CD4-positive, alpha-beta T cell (primary cell): ENCODE data around the gene BIN1. TPM values are rescaled to one million over a fixed set of nuclear protein-coding genes. Genes with fewer than 3 reads are reported as not detected.

Source experiments
- ATAC-seq: fragments of 200-7000 bp; cut with Tn5 transposase; one replicate; pipeline ENCODE4 v1.10.0; 2022; ENCODE audit warnings: mild to moderate bottlenecking; ENCODE audit not compliant: poor library complexity
- CTCF ChIA-PET: fragments of 350-600 bp; sonication (Branson Sonifier 250); formaldehyde crosslinking; loops from one replicate; lab custom pipeline; 2021; ENCODE audit warnings: antibody characterized with exemption, inconsistent platforms; lab: Charles Lee
- POLR2A ChIA-PET: fragments of 350-600 bp; sonication (Branson Sonifier 250); formaldehyde crosslinking; loops from one replicate; lab custom pipeline; 2021; ENCODE audit warnings: antibody characterized with exemption, inconsistent platforms; lab: Charles Lee
- DNase-seq, 14 experiments: peaks; one replicate each; pipeline ENCODE4 v3.0.0-alpha.2; 2013 to 2020; ENCODE audit warnings: mixed read lengths in 2 of 14
- H3K27ac ChIP-seq, 2 donors: one replicate each; pipeline versions ENCODE4 v1.5.1 to v1.7.0; 2013; ENCODE audit warnings: low read length in 2 of 2, low read depth in 1 of 2, mild to moderate bottlenecking in 1 of 2
- H3K27me3 ChIP-seq, 2 experiments: 1 replicate in 1 of 2; 2 replicates in 1 of 2; pipeline versions ENCODE4 v1.6.1 to v1.7.0; 2013; ENCODE audit warnings: low read length in 2 of 2, control low read depth in 1 of 2, mild to moderate bottlenecking in 1 of 2, moderate library complexity in 1 of 2; ENCODE audit not compliant: insufficient read depth in 2 of 2, control insufficient read depth in 1 of 2
- H3K36me3 ChIP-seq: one replicate; pipeline ENCODE4 v1.6.1; 2013; ENCODE audit warnings: low read length, control low read depth; ENCODE audit not compliant: insufficient read depth
- H3K4me1 ChIP-seq: one replicate; pipeline ENCODE4 v1.6.1; 2013; ENCODE audit warnings: low read length, control low read depth; ENCODE audit not compliant: insufficient read depth
- H3K4me3 ChIP-seq: one replicate; pipeline ENCODE4 v1.5.1; 2013; ENCODE audit warnings: mild to moderate bottlenecking, low read length, moderate library complexity
- H3K9me3 ChIP-seq, 2 experiments: 1 replicate in 1 of 2; 2 replicates in 1 of 2; pipeline versions ENCODE4 v1.6.1 to v1.7.0; 2013; ENCODE audit warnings: low read length in 2 of 2, mild to moderate bottlenecking in 2 of 2, control low read depth in 1 of 2, moderate library complexity in 1 of 2; ENCODE audit not compliant: control insufficient read depth in 1 of 2, insufficient read depth in 1 of 2
- H3K27ac Mint-ChIP-seq: one replicate; pipeline ENCODE4 v1.8.0; 2020; ENCODE audit warnings: mixed read lengths
- H3K27me3 Mint-ChIP-seq: one replicate; pipeline ENCODE4 v1.8.0; 2021; ENCODE audit warnings: mixed read lengths
- H3K36me3 Mint-ChIP-seq: one replicate; pipeline ENCODE4 v1.8.0; 2021; ENCODE audit warnings: low read depth, mixed read lengths
- H3K4me1 Mint-ChIP-seq: one replicate; pipeline ENCODE4 v1.8.0; 2021; ENCODE audit warnings: low read depth, mixed read lengths
- H3K4me3 Mint-ChIP-seq: one replicate; pipeline ENCODE4 v1.8.0; 2020; ENCODE audit warnings: mild to moderate bottlenecking, mixed read lengths
- H3K9me3 Mint-ChIP-seq: one replicate; pipeline ENCODE4 v1.8.0; 2020; ENCODE audit warnings: mixed read lengths
- CTCF ChIP-seq: fragments of 200-600 bp; IDR thresholded peaks from one replicate; pipeline ENCODE4 v1.8.0; 2022; ENCODE audit warnings: antibody characterized with exemption, mild to moderate bottlenecking
- intact Hi-C, 2 experiments: fragments of 100-400 bp; cut with DNase I in 1 of 2; cut with micrococcal nuclease in 1 of 2; formaldehyde crosslinking; loops; one replicate each; pipeline versions ENCODE4 v1.15.1 to v1.9.0; 2023 to 2025; cut with DNase I, micrococcal nuclease
- total RNA-seq, 174 experiments: library from RNA in 2 of 174; stranded (reverse) in 2 of 174; gene quantifications; one replicate each; pipeline ENCODE4 v1.2.3 and lab custom pipeline; 2021 to 2026

Gene BIN1
- total RNA-seq, 2 experiments from 2014 or later, result 98.8 to 104 TPM

GRCh38 chr2:127101048-127101611, 5.8 kb downstream of the BIN1 start:
- Histone ChIP-seq H3K27me3 (peaks cover 4 to 12% of the 10 kb centered on the region in 2 experiments), H3K27ac (no peak overlapping the region), H3K4me1 (peaks cover 9% of the 10 kb centered on the region), H3K9me3 (peaks cover 0 to 7% of the 10 kb centered on the region in 2 experiments), H3K4me3 (no peak overlapping the region), H3K36me3 (no peaks in the 10 kb centered on the region)
- no peaks in the 10 kb centered on the region for H3K9me3 Mint-ChIP-seq
- peaks cover 5% of the 10 kb centered on the region for H3K4me1 Mint-ChIP-seq
- peaks cover 7% of the 10 kb centered on the region for H3K27me3 Mint-ChIP-seq
- intact Hi-C loops, result no loop called here
- no peak for TF ChIP-seq CTCF
- ChIA-PET CTCF (no interaction called here), POLR2A (no interaction called here)
- no peak for DNase-seq
- no peak overlapping the region for H3K4me3 Mint-ChIP-seq
- no peak overlapping the region for H3K27ac Mint-ChIP-seq
- ATAC-seq, result no peak
- no peaks in the 10 kb centered on the region for H3K36me3 Mint-ChIP-seq

- Histone ChIP-seq H3K4me3 (no peak overlapping the region), H3K36me3 (no peaks in the 10 kb centered on the region), H3K4me1 (peaks cover 2% of the 10 kb centered on the region), H3K9me3 (no peaks in the 10 kb centered on the region), H3K27ac (no peak overlapping the region), H3K27me3 (peaks cover 0 to 6% of the 10 kb centered on the region in 2 experiments)
- H3K27ac Mint-ChIP-seq, result no peak overlapping the region
- ATAC-seq (no peak), DNase-seq (no peak)
- peaks cover 5% of the 10 kb centered on the region for H3K4me1 Mint-ChIP-seq
- TF ChIP-seq CTCF, result no peak
- no peaks in the 10 kb centered on the region for H3K9me3 Mint-ChIP-seq
- no peak overlapping the region for H3K4me3 Mint-ChIP-seq
- H3K27me3 Mint-ChIP-seq, result peaks cover 7% of the 10 kb centered on the region
- ChIA-PET CTCF (no interaction called here), POLR2A (no interaction called here)
- intact Hi-C loops, result no loop called here
- H3K36me3 Mint-ChIP-seq, result no peaks in the 10 kb centered on the region
These were observed 6.5 kb downstream of the BIN1 start for GRCh38 chr2:127100251-127101047.

- CTCF ChIA-PET, result no interaction called here
These were observed 8.2 kb downstream of the BIN1 start for GRCh38 chr2:127098711-127099110.

More at GRCh38 chr2:127098711-127099110, 8.2 kb downstream of the BIN1 start:
- DNase-seq (no peak), ATAC-seq (no peak)
- Mint-ChIP-seq H3K27ac (no peak overlapping the region), H3K4me3 (no peak overlapping the region), H3K9me3 (no peaks in the 10 kb centered on the region), H3K4me1 (no peaks in the 10 kb centered on the region), H3K27me3 (no peaks in the 10 kb centered on the region), H3K36me3 (no peaks in the 10 kb centered on the region)
- H3K4me3 ChIP-seq, result no peak overlapping the region
- intact Hi-C loops, result no loop called here
- no peaks in the 10 kb centered on the region for H3K27me3 ChIP-seq
- H3K36me3 ChIP-seq, result no peaks in the 10 kb centered on the region
- H3K4me1 ChIP-seq, result no peaks in the 10 kb centered on the region
- no peaks in the 10 kb centered on the region for H3K9me3 ChIP-seq
- POLR2A ChIA-PET, result no interaction called here
- no peak overlapping the region for H3K27ac ChIP-seq
- TF ChIP-seq CTCF, result no peak
